HG03457 (cell line): Measurements from ENCODE around the gene PLOD1.
"Not testable (repeated sequence)": the region's sequence is repeated elsewhere in the genome, so short reads cannot be mapped to it uniquely, and the experiment has no call there.

Experiments used
- ATAC-seq: cut with Tn5 transposase; IDR thresholded peaks from one replicate; pipeline ENCODE4 v1.9.1; 2021; ENCODE audit warnings: moderate number of reproducible peaks; ENCODE audit not compliant: unreplicated experiment

Gene PLOD1

DNA sequence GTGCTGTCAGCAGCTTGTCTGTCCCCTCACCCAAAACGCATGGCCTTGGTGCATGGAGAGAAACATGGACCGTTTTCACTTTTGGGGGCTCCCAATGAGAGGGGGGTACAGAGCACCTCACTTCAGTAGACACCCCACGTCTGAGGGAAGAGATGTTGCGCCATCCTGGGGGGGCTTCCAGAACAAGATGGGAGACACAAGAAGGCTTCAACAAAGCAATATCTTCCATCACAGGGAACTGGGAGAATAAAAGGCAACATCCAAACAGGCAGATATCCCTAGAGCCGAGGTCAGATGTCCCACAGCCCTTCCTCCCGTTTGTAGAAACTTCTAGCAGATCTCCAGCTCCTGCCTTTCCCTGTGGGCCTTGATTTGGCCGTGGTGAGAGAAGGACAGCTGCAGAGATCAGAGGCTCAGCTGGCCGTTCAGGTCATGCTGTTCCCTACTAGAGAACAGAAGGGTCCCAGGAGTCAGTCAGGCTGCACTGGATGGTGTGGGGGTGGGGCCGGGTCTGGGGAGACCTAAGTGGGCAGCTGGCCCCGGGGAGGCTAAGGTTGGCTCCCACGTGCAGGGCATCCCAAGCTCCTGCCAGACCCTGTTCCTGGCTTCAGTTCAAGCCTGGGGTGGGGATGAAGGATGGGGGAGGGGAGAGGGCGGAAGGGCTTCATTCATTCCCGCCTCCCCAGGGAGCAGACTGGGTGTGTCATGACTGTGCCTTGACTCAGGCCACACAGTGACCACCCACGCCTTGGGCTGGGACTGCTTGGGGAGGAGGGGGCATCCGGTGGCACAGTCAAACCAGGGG lies 4.4 kb downstream of the PLOD1 start:
- no peak for ATAC-seq

DNA sequence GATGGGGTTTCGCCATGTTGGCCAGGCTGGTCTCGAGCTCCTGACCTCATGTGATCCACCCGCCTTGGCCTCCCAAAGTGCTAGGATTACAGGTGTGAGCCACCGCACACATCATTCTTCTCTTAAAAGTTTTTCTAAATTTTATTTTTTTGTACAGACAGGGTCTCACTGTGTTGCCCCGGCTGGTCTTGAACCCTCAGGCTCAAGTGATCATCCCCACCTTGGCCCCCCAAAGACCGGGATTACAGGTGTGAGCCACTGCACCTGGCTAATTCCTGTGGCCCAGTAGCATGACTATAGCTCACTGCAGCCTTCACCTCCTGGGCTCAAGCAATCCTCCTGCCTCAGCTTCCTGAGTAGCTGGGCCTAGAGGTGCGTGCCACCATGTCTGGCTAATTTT lies 5.3 kb downstream of the PLOD1 start:
- not testable (repeated sequence) for ATAC-seq

DNA sequence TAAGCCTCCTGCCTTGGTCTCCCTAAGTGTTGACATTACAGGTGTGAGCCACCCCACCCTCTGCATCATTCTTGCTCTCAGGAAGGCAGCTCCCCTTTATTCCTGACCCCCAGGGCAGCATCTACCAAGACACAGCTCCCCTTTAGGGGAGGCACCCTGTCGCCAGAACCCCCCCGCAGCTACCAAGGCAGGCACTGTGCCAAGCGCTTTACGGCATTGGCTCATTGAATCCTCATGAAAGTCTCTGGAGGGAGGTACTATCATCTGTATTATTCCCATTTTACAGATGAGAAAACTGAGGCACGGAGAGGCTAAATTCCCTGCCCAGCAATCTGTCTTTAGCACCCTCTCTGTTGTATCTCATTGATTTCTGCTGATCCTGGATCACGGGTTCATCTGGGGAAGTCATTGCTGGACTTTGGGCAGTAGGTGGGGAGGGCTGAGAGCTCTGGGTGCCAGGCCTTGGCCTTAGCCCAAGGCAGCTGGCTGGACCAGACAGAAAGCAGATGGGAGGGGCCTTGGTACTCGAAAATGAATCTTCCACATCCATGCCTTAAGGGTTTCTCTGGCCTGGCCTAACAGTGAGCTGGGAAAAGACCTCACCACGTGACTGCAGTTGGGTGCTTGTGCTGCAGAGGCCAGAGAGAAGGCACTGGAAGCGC lies 5.9 kb downstream of the PLOD1 start:
- ATAC-seq, result no peak

DNA sequence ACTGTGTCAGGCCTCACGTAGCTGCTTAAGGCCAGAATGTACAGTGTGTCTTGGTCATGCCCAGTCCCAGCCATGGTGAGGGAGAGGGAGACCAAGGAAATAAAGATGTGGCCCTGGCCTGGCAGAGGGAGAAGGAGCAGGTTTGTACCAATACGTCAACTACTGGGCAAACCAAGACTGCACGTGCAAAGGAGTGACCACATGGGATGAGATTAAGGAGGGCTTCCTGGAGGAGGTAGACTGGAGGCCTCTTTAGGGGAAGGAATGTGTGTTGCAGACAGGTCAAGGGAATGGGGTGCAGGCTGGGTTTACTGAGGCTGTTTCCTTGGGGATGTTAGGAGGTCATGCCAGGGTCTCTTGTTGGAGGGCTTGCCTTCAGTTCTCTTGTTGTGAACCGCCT lies 7.8 kb downstream of the PLOD1 start:
- ATAC-seq, result no peak

DNA sequence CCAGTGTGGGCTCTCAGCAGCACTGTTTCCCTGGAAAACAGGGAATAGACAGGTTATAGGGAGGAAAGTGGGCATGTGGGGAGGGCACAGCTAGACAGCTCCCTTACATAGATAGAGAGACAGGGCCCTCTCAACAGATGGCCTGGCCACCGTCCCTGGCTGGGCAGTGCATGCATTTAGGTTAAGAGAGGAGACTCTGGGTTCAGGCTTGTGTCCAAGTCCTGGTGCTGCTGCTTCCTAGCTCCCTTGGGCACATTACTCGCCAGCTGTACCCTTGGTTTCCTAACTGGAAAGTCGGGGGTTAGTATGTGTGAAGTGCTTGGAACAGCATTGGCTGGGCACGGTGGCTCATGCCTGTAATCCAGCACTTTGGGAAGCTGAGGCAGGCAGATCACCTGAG lies 9.1 kb downstream of the PLOD1 start:
- no peak for ATAC-seq

DNA sequence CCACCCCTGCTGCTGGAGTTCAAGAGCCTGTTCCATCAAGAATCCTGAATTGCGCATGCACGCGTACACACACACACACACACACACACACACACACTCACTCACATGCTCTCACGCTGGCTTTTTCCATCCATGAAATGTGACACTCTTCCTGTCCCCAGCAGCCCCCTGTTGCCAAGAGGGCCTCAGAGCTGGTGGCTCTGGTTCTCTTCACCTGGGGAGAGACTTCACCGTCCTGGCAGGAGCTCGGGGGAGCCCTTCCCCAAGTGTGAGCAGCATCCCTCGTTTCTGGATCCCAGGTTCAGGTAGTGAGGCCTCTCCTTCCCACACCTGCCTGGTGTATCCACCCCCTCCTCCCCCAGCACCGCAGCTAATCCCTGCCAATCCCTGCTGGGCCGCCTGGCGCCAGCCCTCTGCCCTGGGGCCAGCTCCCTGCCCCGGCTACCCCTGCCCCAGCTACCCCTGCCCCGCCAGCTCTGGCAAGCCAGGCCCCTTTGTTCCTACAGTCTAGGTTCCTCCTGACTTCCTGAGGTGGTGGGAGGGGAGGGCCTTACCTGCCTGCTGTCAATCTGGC lies 9.9 kb downstream of the PLOD1 start:
- ATAC-seq, result no peak

DNA sequence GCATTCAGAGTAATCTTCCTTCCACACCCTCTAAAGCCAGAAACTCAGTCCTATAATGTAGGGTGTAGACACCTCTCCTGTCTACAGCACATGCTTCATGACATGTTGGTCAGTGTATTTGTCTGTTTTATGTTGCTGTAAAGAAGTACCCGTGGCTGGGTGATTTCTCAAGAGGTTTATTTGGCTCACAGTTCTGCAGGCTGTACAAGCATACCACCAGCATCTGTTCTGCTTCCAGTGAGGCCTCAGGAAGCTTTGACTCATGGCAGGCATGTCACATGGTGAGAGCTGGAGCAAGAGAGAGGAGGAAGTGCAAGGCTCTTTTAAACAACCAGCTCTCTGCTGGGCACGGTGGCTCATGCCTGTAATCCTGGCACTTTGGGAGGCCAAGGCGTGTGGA lies 12.1 kb downstream of the PLOD1 start:
- no peak for ATAC-seq

DNA sequence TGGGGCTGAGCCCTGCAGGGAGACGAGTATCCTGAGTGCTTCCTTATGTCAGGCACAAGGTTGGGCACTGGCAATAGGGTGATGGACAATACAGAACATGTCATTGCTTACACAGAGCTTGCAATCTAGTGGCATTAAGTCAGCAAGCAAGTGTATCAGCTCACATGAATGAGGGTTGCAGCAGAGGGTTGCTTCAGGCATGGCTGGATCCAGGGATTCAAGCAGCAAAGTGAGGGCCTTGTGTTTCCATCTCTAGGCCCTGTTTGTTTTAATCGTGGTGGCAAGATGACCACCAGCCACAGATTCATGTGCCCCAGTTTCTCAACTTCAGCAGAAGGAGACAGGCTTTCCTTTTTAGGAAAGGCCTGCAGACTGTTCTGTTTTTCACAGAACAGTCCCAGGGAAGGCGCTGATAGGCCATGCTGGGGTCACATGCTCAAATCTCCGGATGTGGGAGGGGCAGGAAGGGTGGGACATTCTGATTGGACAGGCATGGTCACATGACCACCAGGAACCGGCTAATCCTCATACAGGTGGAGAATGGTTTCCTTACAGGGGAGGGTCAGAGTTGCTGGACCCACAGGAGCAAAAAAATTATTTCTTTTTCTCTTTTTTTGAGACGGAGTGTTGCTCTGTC lies 14.4 kb downstream of the PLOD1 start:
- no peak for ATAC-seq

DNA sequence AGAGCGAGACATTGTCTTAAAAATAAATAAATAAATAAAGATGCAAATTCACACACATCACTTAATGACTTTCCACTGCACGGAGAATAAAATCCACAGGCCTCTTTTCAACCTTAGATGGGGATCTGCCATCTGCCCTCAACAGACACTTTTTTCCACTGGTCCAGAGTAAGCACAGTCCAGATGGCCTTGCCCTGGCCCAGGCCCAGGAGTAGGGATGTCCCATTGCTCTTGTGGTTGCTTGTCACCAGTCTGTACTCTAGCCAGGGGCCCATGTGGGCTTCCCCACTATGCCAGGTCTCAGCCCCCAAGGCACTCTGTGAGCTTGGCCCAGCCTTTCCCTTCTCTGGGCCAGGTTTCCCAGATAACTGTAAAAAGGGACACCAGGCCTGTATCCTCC lies 17.4 kb downstream of the PLOD1 start:
- no peak for ATAC-seq

DNA sequence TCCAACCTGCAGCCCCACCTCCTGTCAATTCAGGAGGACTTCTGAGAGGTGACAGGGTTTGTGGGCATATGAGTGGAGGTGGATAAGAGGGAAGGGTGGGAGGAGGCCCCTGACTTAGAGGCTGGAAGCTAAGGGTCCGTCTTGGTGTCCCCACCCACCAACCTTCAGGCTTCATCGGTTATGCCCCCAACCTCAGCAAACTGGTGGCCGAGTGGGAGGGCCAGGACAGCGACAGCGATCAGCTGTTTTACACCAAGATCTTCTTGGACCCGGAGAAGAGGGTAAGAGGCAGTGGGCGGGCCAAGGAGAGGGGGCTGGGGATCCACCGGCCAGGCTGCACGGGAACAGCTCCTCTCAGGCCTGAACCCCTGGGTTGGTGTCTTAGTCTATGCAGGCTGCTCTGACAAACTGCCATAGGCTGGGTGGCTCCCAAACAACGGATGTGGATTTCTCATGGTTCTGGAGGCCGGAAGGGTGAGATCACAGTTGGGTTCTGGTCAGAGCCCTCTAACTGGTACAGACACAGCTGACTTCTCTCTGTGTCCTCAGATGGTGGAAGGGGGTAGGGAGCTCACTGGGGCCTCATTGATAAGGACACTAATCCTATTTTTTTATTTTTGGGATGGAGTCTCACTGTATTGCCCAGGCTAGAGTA lies 18.1 kb downstream of the PLOD1 start:
- ATAC-seq, result no peak

DNA sequence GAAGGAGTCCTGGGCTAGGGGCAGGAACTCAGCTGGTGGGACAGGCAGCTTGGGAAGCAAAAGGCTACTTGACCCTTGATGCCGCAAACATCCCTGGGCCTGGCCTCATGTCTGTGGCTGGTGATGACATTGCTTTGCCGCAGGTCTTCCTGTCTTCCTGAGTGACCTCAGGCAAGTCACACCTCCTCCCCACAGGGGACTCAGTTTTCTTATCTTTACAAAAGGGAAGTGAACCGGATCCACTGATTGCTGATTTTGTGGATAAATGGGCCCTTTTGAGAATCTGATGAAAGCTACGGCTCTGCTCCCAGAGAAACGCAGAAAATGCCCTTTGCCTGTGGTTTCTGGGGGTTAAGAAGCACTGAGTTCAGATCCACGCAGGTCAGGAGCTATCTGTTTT lies 20.7 kb downstream of the PLOD1 start:
- no peak for ATAC-seq

DNA sequence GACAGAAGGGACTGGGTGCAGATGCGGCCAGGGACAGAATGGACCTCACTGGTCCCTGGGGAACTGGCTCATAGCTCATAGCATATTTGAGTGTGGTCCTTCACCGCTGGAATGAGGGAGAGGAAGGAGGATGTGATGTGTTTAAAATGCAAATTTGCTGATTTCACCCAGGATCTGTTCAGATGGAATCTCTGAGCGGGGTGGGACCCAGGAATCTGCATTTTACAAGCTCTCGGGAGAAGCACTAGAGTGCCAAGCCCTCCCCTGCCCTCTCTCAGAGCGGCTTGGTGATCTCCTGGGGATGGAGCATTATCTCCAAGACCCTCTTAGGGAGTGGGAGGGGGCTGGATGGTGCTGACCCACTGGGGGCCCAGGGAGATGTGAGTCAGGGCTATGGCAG lies 22.9 kb downstream of the PLOD1 start:
- ATAC-seq, result no peak

DNA sequence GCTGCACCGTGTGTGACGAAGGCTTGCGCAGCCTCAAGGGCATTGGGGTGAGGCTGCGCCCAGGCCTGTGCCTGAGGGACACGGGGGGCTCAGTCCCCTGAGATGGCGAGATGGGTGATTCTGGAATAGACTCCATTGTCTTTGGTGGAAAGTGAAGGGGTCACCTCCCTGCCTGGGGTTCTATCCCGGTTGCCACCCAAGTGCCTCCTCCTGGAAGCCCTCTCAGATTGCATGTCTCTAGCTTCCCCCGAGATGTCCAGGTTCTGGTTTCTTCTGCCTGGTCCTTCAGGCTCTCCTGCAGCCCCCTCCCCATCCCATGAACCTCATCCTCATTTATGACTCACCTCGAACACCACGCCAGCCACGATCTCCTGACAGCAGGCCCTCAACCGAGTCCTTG lies 23.4 kb downstream of the PLOD1 start:
- ATAC-seq, result no peak

DNA sequence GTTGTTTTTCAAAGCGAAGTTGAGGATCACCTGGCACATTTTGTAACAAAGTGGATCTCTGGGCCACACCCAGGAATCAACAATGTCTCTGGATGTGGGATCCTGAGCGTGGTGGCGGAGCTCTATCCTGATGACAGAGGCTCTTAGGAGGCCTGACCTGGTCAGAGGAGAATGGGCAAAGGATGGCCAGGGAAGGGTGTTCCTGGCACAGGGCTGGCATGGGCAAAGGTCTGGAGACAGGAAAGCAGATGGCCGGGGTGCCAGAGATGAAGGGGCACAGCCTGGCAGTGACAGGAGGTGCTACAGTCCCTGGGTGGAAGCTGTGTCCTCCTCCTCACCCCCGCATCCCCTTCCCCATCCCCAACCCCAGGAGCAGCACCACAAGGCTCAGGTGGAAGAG lies 25.8 kb downstream of the PLOD1 start:
- ATAC-seq, result no peak

DNA sequence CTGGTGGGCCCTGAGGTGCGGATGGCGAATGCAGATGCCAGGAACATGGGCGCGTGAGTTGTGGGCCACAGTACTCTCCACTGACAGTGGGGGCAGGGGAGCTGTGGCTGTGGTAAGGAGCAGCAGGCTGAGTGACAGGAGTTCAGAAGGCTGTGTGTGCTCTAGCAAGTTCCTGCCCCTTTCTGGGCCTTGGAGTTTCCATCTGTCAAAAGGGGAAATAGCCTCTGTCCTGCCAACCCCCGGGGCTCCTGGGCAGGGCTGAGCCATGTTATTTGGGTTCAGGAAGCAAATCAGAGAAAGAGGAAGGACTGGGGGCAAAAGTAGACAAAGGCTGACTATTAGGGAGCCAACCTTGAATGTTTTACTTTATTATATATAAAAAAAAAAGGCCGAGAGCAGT lies 26.2 kb downstream of the PLOD1 start:
- no peak for ATAC-seq

DNA sequence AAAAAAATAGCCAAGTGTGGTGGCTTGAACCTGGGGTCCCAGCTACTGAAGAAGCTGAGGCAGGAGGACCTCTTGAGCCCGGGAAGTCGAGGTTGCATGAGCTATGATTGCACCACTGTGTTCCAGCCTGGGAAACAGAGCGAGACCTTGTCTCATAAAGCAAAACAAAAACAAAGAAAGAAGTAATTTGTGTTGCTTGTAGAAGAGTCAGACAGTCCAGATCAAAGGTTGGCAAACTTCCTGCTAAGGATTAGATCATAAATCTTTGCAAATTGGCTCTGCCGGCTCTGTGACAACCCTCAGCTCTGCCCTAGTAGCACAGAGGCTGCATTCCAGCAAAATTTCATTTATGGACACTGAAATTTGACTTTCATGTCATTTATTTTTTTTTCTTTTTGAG lies 26.7 kb downstream of the PLOD1 start:
- no peak for ATAC-seq

DNA sequence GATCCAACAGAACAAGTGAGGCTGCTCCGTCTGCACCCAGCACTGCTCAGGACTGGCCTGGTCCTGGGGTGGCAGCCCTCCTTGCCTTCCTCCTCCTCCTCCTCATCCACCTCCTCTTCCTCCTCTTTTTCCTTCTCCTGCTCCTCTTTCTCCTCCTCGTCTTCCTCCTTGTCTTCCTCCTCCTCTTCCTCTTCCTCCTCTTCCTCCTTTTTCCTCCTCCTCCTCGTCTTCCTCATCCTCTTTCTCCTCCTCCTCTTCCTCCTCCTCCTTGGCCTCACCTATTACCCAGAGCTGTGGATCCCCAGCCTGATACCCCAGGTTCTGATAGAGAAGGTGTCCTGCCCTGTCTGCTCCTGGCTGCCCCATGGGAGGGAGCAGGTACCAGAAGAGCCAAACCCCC lies 29.1 kb downstream of the PLOD1 start:
- ATAC-seq, result no peak

DNA sequence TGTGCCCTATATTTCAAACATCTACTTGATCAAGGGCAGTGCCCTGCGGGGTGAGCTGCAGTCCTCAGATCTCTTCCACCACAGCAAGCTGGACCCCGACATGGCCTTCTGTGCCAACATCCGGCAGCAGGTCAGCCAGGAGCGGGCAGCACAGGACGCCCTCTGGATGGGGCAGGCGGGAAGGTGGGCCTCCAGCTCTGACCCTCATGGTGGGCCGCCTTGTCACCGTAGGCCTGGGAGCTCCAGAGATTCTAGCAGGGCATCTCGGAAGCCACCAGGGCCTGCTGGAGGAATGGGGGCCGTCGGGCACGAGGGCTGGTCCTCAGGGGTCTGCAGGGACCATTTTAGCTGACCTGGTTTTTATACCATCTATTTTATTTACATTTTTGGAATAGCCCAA lies 30.1 kb downstream of the PLOD1 start:
- ATAC-seq, result no peak

DNA sequence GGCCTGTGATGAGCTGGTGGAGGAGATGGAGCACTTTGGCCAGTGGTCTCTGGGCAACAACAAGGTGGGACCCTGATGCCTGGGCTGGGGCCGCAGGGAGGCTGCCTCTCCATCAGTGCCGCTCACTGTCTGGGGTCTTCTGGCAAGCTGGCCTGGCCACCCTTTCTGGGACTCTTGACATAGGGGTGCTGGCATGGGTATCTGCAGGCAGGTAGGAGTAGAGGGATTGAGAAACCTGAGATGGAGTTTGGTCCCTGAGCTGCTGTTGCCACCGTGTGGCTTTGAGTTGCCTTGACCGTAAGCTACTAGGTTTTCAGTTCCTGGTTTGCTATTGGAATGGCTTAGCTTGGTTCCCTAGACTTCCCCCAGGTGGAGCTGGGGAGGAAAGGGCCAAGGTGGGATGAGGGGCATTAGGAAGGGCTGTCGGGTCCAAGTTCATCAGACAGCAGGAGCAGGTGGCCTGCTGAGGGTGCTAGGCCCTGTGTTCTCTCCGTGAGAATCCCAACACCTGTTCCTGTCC lies 32.6 kb downstream of the PLOD1 start:
- no peak for ATAC-seq

DNA sequence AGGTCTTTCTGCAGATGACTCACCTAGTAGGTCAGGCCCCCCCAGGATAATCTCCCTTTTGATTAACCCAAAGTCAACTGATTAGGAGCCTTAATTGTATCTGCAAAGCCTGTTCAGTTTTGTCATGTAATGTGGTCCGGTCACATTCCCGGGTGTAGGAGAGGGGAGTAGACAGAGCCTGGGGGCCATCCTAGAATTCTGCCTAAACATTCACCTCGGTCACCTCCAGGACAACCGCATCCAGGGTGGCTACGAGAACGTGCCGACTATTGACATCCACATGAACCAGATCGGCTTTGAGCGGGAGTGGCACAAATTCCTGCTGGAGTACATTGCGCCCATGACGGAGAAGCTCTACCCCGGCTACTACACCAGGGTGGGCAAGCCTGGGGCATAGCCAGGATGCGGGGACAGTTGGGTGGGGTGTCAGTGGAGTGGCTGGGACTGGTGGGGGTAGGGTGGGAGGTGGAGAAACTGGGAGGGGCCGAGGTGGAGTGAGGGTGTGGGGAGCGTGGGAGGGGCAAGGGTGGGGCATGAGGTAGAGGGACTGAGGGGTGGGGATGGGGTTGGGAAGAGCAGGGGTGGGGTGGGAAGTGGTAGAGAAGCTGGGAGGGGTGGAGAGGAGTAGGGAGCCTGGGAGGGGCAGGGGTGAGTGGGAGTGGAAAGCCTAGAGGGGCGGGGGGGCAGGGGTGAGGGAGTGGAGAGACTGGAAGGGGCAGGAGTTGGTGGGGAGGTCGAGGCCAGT lies 36.1 kb downstream of the PLOD1 start:
- no peak for ATAC-seq
